GM12872 (cell line): Measurements from ENCODE around the gene CD209.

Source experiments
- CTCF ChIP-seq: IDR thresholded peaks from 3 replicates; pipeline ENCODE4 v1.5.1; 2011; ENCODE audit warnings: low read depth, mild to moderate bottlenecking, low read length, moderate library complexity; ENCODE audit not compliant: insufficient read depth

The CD209 gene

GRCh38 chr19:7733376-7733775 lies 14.0 kb downstream of the CD209 start:
- TF ChIP-seq CTCF: no peak

GRCh38 chr19:7732045-7732444 lies 15.3 kb downstream of the CD209 start, which contains the start of gene CLEC4G:
TSS of gene CLEC4G (minus strand) at chr19:7732110. CDS start at chr19:7732102, 8 bp downstream.
- no peak for TF ChIP-seq CTCF

GRCh38 chr19:7731615-7732014 lies 15.7 kb downstream of the CD209 start:
- TF ChIP-seq CTCF: no peak

GRCh38 chr19:7731218-7731595 lies 16.1 kb downstream of the CD209 start:
- TF ChIP-seq CTCF: no peak

- no peak for TF ChIP-seq CTCF
Observed at GRCh38 chr19:7730286-7731217, 16.8 kb downstream of the CD209 start.

- TF ChIP-seq CTCF: no peak
Observed at GRCh38 chr19:7729831-7730285, 17.5 kb downstream of the CD209 start.

GRCh38 chr19:7729211-7729610 lies 18.1 kb downstream of the CD209 start:
- TF ChIP-seq CTCF: no peak
